HG02884 (cell line): Measurements from ENCODE around the gene CCDC85B.

Experiments
- ATAC-seq: cut with Tn5 transposase; IDR thresholded peaks from one replicate; pipeline ENCODE4 v1.9.1; 2021; ENCODE audit warnings: mild to moderate bottlenecking, moderate library complexity; ENCODE audit not compliant: unreplicated experiment

CCDC85B gene

DNA sequence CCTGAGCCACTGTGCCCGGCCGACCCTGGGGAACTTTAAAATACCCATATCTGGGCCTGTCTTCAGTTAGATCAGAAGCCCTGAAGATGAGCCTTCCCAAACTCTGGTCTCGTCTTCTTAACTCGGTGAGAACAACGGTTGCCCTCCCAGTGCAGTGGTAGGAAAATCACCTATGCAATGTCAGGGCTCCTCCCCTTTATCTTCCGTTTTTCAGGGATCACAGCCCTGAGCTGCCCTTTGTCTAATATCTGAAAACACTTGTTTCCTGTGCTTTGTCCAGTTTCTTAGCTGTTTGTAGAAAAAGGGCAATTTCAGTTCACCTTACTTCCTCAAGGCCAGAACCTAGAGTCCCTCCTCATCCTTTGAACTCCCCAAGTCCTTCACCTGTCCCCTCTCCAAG, 38.2 kb downstream of the CCDC85B start:
- no peak for ATAC-seq

DNA sequence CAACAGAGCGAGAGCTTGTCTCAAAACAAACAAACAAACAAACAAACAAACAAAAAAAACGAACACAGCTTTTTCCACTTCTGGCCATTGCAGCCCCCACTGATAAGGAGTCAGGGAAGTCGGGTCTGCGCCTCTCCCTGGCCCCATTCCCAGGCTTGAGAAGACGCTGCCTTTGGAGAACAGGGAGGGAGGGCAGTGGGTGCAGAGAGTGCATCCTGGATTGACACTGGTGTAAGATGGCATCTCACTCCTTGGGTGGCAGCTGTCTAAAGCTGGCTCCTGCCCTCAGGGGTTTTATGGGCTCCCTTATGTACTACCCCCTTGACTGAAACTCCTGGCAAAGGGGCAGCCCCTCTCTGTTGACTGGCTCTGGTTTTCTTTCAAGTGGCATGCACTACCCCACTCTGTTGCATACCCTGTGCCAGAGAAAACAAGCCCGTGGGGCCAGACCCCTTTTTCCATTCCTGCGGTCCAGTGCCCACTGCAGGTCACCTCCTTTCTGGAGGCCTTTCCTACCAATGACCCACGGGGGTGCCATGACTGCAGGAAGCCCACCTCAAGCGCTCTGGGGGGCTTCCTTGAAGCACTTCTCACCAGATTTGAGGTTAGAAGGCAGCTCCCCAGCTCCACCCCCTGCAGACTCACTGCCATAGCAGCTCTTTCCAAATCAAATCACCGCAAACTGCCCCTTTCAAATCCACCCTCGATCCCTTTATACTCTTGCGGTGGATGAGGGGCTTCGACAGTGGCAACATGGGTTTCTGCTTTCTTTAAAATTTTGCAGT, 41.5 kb downstream of the CCDC85B start:
- ATAC-seq: no peak

- no peak for ATAC-seq
Measured at GRCh38 chr11:65932558-65932919, 42.1 kb downstream of the CCDC85B start.

DNA sequence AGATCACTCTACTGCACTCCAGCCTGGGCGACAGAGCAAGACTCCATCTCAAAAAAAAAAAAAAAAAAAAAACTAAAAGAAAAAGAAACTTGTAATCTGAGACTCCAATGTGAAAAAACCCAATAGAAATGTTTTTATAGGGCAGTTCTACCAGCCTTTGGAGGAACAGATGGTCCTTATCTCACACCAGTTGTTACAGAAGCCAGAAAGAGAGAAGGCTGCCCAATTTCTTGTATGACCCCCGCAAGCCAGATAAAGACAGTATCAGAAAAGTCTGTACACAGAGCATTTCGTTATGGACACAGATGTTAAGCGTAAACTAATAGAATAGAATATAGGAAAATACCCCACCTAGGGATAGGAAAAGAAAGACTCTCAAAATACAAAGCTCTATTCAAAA, 43.5 kb downstream of the CCDC85B start:
- ATAC-seq: no peak

DNA sequence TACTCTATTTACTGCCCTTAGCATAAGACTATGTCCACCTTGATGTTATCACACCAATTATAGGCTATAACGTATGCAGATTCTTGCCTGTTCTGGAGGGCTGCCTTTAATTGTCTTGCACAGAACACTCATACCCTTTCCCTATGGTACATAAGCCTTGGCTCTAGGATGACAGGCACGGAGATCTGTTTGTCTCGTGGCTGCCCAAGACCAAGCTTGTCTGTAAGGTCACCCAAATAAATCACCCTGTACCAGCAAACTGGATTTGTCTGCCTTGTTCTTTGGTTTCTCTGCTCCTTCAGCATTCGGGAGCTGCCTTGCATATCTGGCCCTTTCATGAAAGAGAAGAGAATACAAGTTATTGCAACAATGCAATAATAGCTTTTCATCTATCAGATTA, 47.3 kb downstream of the CCDC85B start:
- no peak for ATAC-seq
